Erythroblast (primary cell): ENCODE measurements around the gene RNF112.

ENCODE experiments used
- GATA1 ChIP-seq: IDR thresholded peaks from 2 replicates; pipeline ENCODE4 v1.6.1; 2011; ENCODE audit warnings: low read depth, mild to moderate bottlenecking, control low read depth, low read length, moderate library complexity
- POLR2A ChIP-seq: IDR thresholded peaks from 2 replicates; pipeline ENCODE4 v1.6.1; 2011; ENCODE audit warnings: mild to moderate bottlenecking, low read length

GRCh38 chr17:19385521-19385983 lies 25.5 kb upstream of the RNF112 start:
- TF ChIP-seq POLR2A = no peak
- TF ChIP-seq GATA1 = no peak
